Measurements from ENCODE around the gene GNB3.

GNB3 gene

GRCh38 chr12:6819106-6820030 is 21.4 kb upstream of the GNB3 start:
- Histone ChIP-seq H3K27me3 (peaks cover 41 to 82% (median 73%) of the 10 kb centered on the region in 11 experiments), H3K9ac (no peak overlapping the region), H3K27ac (no peak overlapping the region)

GRCh38 chr12:6820166-6820565 is 20.6 kb upstream of the GNB3 start:
- Histone ChIP-seq H3K9me3 (replicated peaks in 1 of 11) (no peaks in the 10 kb centered on the region), H3K36me3 (no peaks in the 10 kb centered on the region; a peak in 1 of 22 replicates), H3K4me2 (peak overlapping the region in 7 of 11 experiments; percentile 12 to 92 (median 80); a peak in 8 of 22 replicates), H3K4me1 (peaks cover 6 to 44% (median 22%) of the 10 kb centered on the region in 10 experiments; a peak in 17 of 20 replicates), H3K27me3 (peaks cover 49 to 82% (median 73%) of the 10 kb centered on the region in 11 experiments), H3K27ac (peak overlapping the region in 1 of 11 experiments; percentile 14; a peak in 2 of 22 replicates), H4K20me1 (peaks cover 0 to 39% (median 5%) of the 10 kb centered on the region in 11 experiments; a peak in 8 of 22 replicates), H3K9ac (peak overlapping the region in 2 of 11 experiments; percentile 22 to 57; a peak in 1 of 22 replicates), H3K4me3 (no peak overlapping the region)
- no peak for TF ChIP-seq Cebpa-rat (IDR thresholded peaks at IDR 0.05)

More at GRCh38 chr12:6819106-6820030, 21.4 kb upstream of the GNB3 start:
- H4K20me1 ChIP-seq = peaks cover 0 to 35% (median 0%) of the 10 kb centered on the region in 11 experiments; a peak in 6 of 22 replicates
- peak overlapping the region in 6 of 11 experiments; percentile 12 to 92 (median 46); a peak in 9 of 22 replicates for H3K4me2 ChIP-seq
- peaks cover 12 to 52% (median 24%) of the 10 kb centered on the region in 10 experiments; a peak in 18 of 20 replicates for H3K4me1 ChIP-seq
- H3K36me3 ChIP-seq = no peaks in the 10 kb centered on the region; a peak in 1 of 22 replicates
- no peak for TF ChIP-seq Cebpa-rat (IDR thresholded peaks at IDR 0.05)
- H3K4me3 ChIP-seq = no peak overlapping the region
- H3K9me3 ChIP-seq (replicated peaks in 1 of 11) = no peaks in the 10 kb centered on the region

GRCh38 chr12:6821591-6822425 is 18.9 kb upstream of the GNB3 start, which contains the start of gene GPR162:
TSS of gene GPR162 (plus strand) at chr12:6821821. CDS start at chr12:6823899, 2,078 bp downstream.
- H3K4me3 ChIP-seq = peak within 1 kb of the TSS in 8 of 10 experiments; percentile 4 to 61 (median 46); a peak in 12 of 20 replicates
- TF ChIP-seq Cebpa-rat (IDR thresholded peaks at IDR 0.05) = no peak
- H3K4me1 ChIP-seq = peaks cover 10 to 39% (median 24%) of the 10 kb centered on the region in 10 experiments
- H4K20me1 ChIP-seq = peaks cover 0 to 55% (median 17%) of the 10 kb centered on the region in 11 experiments; a peak in 11 of 22 replicates
- H3K4me2 ChIP-seq = peak within 1 kb of the TSS; percentile 40 to 92 (median 67); a peak in 20 of 22 replicates
- H3K9me3 ChIP-seq (replicated peaks in 1 of 11) = no peaks in the 10 kb centered on the region
- peaks cover 64 to 84% (median 83%) of the 10 kb centered on the region in 11 experiments for H3K27me3 ChIP-seq
- H3K27ac ChIP-seq = peak within 1 kb of the TSS in 4 of 11 experiments; percentile 14 to 42 (median 34); a peak in 5 of 22 replicates
- H3K9ac ChIP-seq = peak within 1 kb of the TSS in 5 of 11 experiments; percentile 42 to 64 (median 53); a peak in 9 of 22 replicates
- H3K36me3 ChIP-seq = no peaks in the 10 kb centered on the region; a peak in 1 of 22 replicates

DNA sequence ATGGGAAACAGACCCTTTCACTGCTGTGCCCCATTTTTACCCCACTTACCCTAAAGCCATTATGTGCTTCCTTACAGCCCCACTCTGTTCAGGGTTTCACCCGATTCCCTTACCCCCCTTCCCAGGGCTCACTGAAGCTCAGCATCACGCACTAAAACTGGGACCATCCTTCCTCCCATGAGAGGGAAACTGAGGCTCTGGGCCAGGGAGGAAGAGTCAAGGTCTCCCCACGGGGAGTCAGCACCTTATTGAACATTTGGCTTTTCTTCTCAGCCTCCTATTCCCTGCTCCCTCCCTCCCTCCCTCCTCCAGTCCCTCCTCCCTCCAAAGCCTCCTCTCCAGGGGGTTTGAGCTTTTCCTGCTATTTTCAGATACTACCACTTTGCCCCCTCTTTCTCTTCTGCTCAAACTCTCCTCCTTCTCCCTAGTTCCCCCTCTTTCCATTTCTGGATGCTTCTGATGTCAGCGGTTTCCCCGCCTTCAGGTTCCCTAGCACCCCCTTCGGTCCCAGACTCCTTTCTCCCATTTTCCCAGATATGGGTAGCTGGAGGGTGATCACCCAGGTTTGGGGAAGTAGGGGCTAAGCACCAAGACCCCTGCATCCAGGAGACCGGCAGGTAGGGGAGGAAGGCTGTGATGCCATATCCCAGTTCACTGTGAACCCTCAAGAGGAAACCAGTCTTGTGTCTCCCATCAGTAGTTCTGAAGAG is 18.1 kb upstream of the GNB3 start:
- no peak for TF ChIP-seq Cebpa-rat (IDR thresholded peaks at IDR 0.05)
- peak overlapping the region in 5 of 11 experiments; percentile 78 to 92 (median 85); a peak in 9 of 22 replicates for H3K4me2 ChIP-seq
- H3K4me3 ChIP-seq = peak overlapping the region in 3 of 10 experiments; percentile 45 to 55 (median 52); a peak in 7 of 20 replicates
- H3K9ac ChIP-seq = peak overlapping the region in 1 of 11 experiments; percentile 64; a peak in 1 of 22 replicates
- H3K27me3 ChIP-seq = peaks cover 72 to 92% (median 87%) of the 10 kb centered on the region in 11 experiments
- peaks cover 0 to 61% (median 21%) of the 10 kb centered on the region in 11 experiments; a peak in 11 of 22 replicates for H4K20me1 ChIP-seq
- H3K9me3 ChIP-seq (replicated peaks in 1 of 11) = no peaks in the 10 kb centered on the region
- H3K4me1 ChIP-seq = peaks cover 17 to 46% (median 30%) of the 10 kb centered on the region in 10 experiments
- H3K27ac ChIP-seq = no peak overlapping the region
- H3K36me3 ChIP-seq = no peaks in the 10 kb centered on the region; a peak in 1 of 22 replicates

DNA sequence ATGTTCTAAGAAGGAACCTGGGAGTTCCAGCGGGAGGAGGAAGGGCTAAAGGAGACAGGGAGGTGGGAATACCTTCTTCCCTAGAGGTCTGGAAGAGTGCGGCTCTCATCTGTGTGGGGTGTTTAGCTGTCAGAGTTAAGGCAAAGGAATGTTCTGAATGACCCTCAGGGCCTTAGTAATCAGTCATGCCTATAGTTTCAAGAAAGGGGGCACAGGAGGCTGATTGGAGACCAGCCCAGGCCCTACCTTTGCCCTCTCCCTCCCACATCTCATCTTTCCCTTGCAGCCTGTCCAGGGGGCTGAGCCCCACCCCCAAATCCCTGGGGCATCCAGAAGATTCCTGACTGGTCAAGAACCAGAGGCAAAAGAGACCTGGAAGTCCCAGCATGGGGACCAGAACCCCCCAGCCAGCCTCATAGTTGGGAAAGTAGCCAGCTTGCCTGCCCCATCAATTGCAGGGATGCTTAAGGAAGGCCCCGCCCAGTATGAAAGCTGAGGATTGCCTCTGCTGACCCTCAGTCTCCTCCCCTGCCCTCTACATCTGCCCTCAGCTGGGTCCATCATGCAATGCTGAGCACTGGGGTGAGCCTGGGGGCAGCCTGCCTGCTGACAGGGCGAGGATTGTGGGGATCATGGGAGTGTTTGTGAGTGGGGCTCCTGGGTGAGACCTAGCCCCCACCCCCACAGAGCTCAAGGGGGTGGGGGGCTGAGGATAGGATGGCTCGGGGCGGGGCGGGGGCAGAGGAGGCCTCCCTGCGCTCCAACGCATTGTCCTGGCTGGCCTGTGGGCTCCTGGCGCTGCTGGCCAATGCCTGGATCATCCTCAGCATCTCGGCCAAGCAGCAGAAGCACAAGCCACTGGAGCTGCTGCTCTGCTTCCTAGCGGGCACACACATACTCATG is 17.3 kb upstream of the GNB3 start:
- no peak overlapping the region for H3K4me3 ChIP-seq
- H3K36me3 ChIP-seq = no peaks in the 10 kb centered on the region; a peak in 1 of 22 replicates
- no peaks in the 10 kb centered on the region for H3K9me3 ChIP-seq (replicated peaks in 1 of 11)
- peaks cover 19 to 52% (median 34%) of the 10 kb centered on the region in 10 experiments for H3K4me1 ChIP-seq
- no peak overlapping the region for H3K27ac ChIP-seq
- no peak overlapping the region for H3K4me2 ChIP-seq
- peaks cover 0 to 63% (median 22%) of the 10 kb centered on the region in 11 experiments; a peak in 14 of 22 replicates for H4K20me1 ChIP-seq
- H3K9ac ChIP-seq = no peak overlapping the region
- no peak for TF ChIP-seq Cebpa-rat (IDR thresholded peaks at IDR 0.05)
- peaks cover 79 to 99% (median 96%) of the 10 kb centered on the region in 11 experiments for H3K27me3 ChIP-seq

DNA sequence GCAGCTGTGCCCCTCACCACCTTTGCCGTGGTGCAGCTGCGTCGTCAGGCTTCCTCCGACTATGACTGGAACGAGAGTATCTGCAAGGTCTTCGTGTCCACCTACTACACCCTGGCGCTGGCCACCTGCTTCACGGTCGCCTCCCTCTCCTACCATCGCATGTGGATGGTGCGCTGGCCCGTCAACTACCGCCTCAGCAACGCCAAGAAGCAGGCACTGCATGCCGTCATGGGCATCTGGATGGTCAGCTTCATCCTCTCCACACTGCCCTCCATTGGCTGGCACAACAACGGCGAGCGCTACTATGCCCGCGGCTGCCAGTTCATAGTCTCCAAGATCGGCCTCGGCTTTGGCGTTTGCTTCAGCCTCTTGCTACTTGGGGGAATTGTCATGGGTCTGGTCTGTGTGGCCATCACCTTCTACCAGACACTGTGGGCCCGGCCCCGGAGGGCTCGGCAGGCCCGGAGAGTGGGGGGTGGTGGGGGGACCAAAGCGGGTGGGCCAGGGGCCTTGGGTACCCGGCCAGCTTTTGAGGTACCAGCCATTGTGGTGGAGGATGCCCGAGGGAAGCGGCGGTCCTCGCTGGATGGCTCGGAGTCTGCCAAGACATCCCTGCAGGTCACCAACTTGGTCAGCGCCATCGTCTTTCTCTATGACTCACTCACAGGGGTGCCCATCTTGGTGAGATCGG is 16.5 kb upstream of the GNB3 start:
- Histone ChIP-seq H3K27ac (no peak overlapping the region), H3K27me3 (peaks cover 87 to 100% (median 100%) of the 10 kb centered on the region in 11 experiments), H3K9me3 (replicated peaks in 1 of 11) (no peaks in the 10 kb centered on the region), H3K4me2 (no peak overlapping the region), H3K9ac (no peak overlapping the region), H3K4me3 (no peak overlapping the region), H3K4me1 (peaks cover 27 to 59% (median 42%) of the 10 kb centered on the region in 10 experiments), H3K36me3 (no peaks in the 10 kb centered on the region; a peak in 1 of 22 replicates), H4K20me1 (peaks cover 0 to 66% (median 30%) of the 10 kb centered on the region in 11 experiments; a peak in 15 of 22 replicates)
- TF ChIP-seq Cebpa-rat (IDR thresholded peaks at IDR 0.05) = no peak
